Stimulated activated effector memory CD8-positive, alpha-beta T cell treated with anti-CD3 and anti-CD28 coated beads, Interleukin-12 subunit alpha, Interleukin-12 subunit beta, amount 100 ng/mL, for 72 hours (primary cell): ENCODE data around the gene P2RY11.

Source experiments
- ATAC-seq: fragments of 150-1000 bp; cut with Tn5 transposase; 2 replicates; pipeline ENCODE4 v1.10.0; 2021
- DNase-seq, 2 donors: peaks; one replicate each; pipeline ENCODE4 v3.0.0; 2021 to 2022; ENCODE audit warnings: low spot score in 2 of 2
- H3K27ac Mint-ChIP-seq: one replicate; pipeline ENCODE4 v1.8.0; 2022; ENCODE audit warnings: mild to moderate bottlenecking, mixed read lengths
- H3K36me3 Mint-ChIP-seq: one replicate; pipeline ENCODE4 v1.8.0; 2022; ENCODE audit warnings: mild to moderate bottlenecking, mixed read lengths
- H3K4me1 Mint-ChIP-seq: one replicate; pipeline ENCODE4 v1.8.0; 2022; ENCODE audit warnings: mixed read lengths
- H3K4me3 Mint-ChIP-seq: one replicate; pipeline ENCODE4 v1.8.0; 2022; ENCODE audit warnings: mild to moderate bottlenecking, mixed read lengths
- H3K9me3 Mint-ChIP-seq: one replicate; pipeline ENCODE4 v1.8.0; 2022; ENCODE audit warnings: mixed read lengths

The P2RY11 gene

GRCh38 chr19:10105509-10106099 is 5.9 kb upstream of the P2RY11 start:
- Mint-ChIP-seq H3K4me1 (peaks cover 63% of the 10 kb centered on the region), H3K27ac (peak overlapping the region; percentile 95), H3K36me3 (peaks cover 78% of the 10 kb centered on the region), H3K4me3 (peak overlapping the region; percentile 91), H3K9me3 (no peaks in the 10 kb centered on the region)
- ATAC-seq, result peak; percentile 59
- peak in 1 of 2 donors; percentile 91 for DNase-seq

- Mint-ChIP-seq H3K27ac (peak within 1 kb of the TSS; percentile 95), H3K36me3 (peaks cover 85% of the 10 kb centered on the region), H3K9me3 (no peaks in the 10 kb centered on the region), H3K4me1 (peaks cover 68% of the 10 kb centered on the region), H3K4me3 (peak within 1 kb of the TSS; percentile 91)
- DNase-seq, result peak; percentile 91 to 99
- peak; percentile 78 for ATAC-seq
These were observed 5.2 kb upstream of the P2RY11 start, which contains the start of gene PPAN for GRCh38 chr19:10106100-10106936. PPAN (plus strand) TSS chr19:10106362; CDS start chr19:10106395, 33 bp downstream.

GRCh38 chr19:10107254-10107653 is 4.2 kb upstream of the P2RY11 start:
- Mint-ChIP-seq H3K27ac (peak overlapping the region; percentile 95), H3K9me3 (no peaks in the 10 kb centered on the region), H3K36me3 (peaks cover 87% of the 10 kb centered on the region), H3K4me1 (peaks cover 71% of the 10 kb centered on the region), H3K4me3 (peak overlapping the region; percentile 91)
- ATAC-seq (no peak), DNase-seq (no peak)

- Mint-ChIP-seq H3K27ac (peak overlapping the region; percentile 95), H3K36me3 (peaks cover 87% of the 10 kb centered on the region), H3K9me3 (no peaks in the 10 kb centered on the region), H3K4me3 (peak overlapping the region; percentile 91), H3K4me1 (peaks cover 71% of the 10 kb centered on the region)
- DNase-seq, result no peak
- no peak for ATAC-seq
These were observed 3.6 kb upstream of the P2RY11 start for GRCh38 chr19:10107817-10108367.

- no peaks in the 10 kb centered on the region for H3K9me3 Mint-ChIP-seq
- H3K4me3 Mint-ChIP-seq, result peak overlapping the region; percentile 91
- ATAC-seq (no peak), DNase-seq (no peak)
- H3K4me1 Mint-ChIP-seq, result peaks cover 82% of the 10 kb centered on the region
- peak overlapping the region; percentile 94 for H3K27ac Mint-ChIP-seq
- H3K36me3 Mint-ChIP-seq, result peaks cover 100% of the 10 kb centered on the region
These were observed 2.0 kb upstream of the P2RY11 start for GRCh38 chr19:10109528-10109927.

- DNase-seq (no peak), ATAC-seq (no peak)
- H3K4me3 Mint-ChIP-seq, result peak overlapping the region; percentile 91
- peaks cover 78% of the 10 kb centered on the region for H3K4me1 Mint-ChIP-seq
- peaks cover 100% of the 10 kb centered on the region for H3K36me3 Mint-ChIP-seq
- H3K27ac Mint-ChIP-seq, result peak overlapping the region; percentile 94
- H3K9me3 Mint-ChIP-seq, result no peaks in the 10 kb centered on the region
These were observed 1.2 kb upstream of the P2RY11 start for GRCh38 chr19:10110076-10110971.

GRCh38 chr19:10110972-10111317 is 548 bp upstream of the P2RY11 start:
- Mint-ChIP-seq H3K9me3 (no peaks in the 10 kb centered on the region), H3K36me3 (peaks cover 100% of the 10 kb centered on the region), H3K4me3 (peak overlapping the region; percentile 91), H3K27ac (peak overlapping the region; percentile 94), H3K4me1 (peaks cover 73% of the 10 kb centered on the region)
- DNase-seq, result no peak
- no peak for ATAC-seq

- peak; percentile 66 to 84 for DNase-seq
- peaks cover 72% of the 10 kb centered on the region for H3K4me1 Mint-ChIP-seq
- H3K4me3 Mint-ChIP-seq, result peak overlapping the region; percentile 91
- no peaks in the 10 kb centered on the region for H3K9me3 Mint-ChIP-seq
- H3K27ac Mint-ChIP-seq, result peak overlapping the region; percentile 94
- peak; percentile 85 for ATAC-seq
- H3K36me3 Mint-ChIP-seq, result peaks cover 100% of the 10 kb centered on the region
These were observed 706 bp downstream of the P2RY11 start for GRCh38 chr19:10112037-10112761.

- peaks cover 100% of the 10 kb centered on the region for H3K36me3 Mint-ChIP-seq
These were observed 1.6 kb downstream of the P2RY11 start for GRCh38 chr19:10112895-10113591.

GRCh38 chr19:10113592-10113963 is 2.1 kb downstream of the P2RY11 start:
- H3K27ac Mint-ChIP-seq, result peak overlapping the region; percentile 94

More at GRCh38 chr19:10112895-10113591, 1.6 kb downstream of the P2RY11 start:
- no peaks in the 10 kb centered on the region for H3K9me3 Mint-ChIP-seq
- H3K4me3 Mint-ChIP-seq, result peak overlapping the region; percentile 91
- H3K27ac Mint-ChIP-seq, result peak overlapping the region; percentile 94
- peak; percentile 61 to 90 for DNase-seq
- peaks cover 70% of the 10 kb centered on the region for H3K4me1 Mint-ChIP-seq
- peak; percentile 65 for ATAC-seq

GRCh38 chr19:10113964-10114650 is 2.6 kb downstream of the P2RY11 start:
- H3K27ac Mint-ChIP-seq, result peak overlapping the region; percentile 91
- DNase-seq (no peak), ATAC-seq (no peak)
- H3K9me3 Mint-ChIP-seq, result no peaks in the 10 kb centered on the region
- peak overlapping the region; percentile 91 for H3K4me3 Mint-ChIP-seq
- peaks cover 100% of the 10 kb centered on the region for H3K36me3 Mint-ChIP-seq
- peaks cover 75% of the 10 kb centered on the region for H3K4me1 Mint-ChIP-seq

More at GRCh38 chr19:10113592-10113963, 2.1 kb downstream of the P2RY11 start:
- H3K4me1 Mint-ChIP-seq, result peaks cover 72% of the 10 kb centered on the region
- ATAC-seq (no peak), DNase-seq (no peak)
- H3K4me3 Mint-ChIP-seq, result peak overlapping the region; percentile 91
- no peaks in the 10 kb centered on the region for H3K9me3 Mint-ChIP-seq
- H3K36me3 Mint-ChIP-seq, result peaks cover 100% of the 10 kb centered on the region

GRCh38 chr19:10114651-10115391 is 3.3 kb downstream of the P2RY11 start:
- Mint-ChIP-seq H3K27ac (peak overlapping the region; percentile 91), H3K36me3 (peaks cover 100% of the 10 kb centered on the region), H3K4me1 (peaks cover 73% of the 10 kb centered on the region), H3K4me3 (peak overlapping the region; percentile 24), H3K9me3 (no peaks in the 10 kb centered on the region)
- no peak for ATAC-seq
- DNase-seq, result no peak
